ENCODE data around the gene AMPD3.

Gene AMPD3

GRCh38 chr11:10438458-10438857 lies 16.6 kb upstream of the AMPD3 start:
- DNase-seq, result no peak

DNA sequence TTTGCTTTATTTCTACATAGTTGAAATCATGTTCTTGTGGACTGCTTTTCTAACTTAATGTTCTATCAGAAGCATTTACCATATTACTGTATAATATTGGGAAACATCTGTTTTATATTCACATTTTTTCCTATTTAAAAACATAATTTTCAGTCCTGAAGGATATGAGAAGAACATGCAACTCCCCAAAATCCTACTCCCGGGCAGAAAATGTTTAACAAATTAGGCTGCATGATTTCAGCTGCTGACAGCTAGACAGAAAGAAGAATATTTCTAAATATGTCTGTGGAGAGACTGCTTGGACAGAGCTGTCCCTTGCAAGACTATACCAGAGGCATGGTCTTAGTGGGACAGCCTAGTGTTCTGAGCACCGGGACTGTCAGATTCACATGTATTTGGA lies 15.7 kb upstream of the AMPD3 start:
- DNase-seq, result no peak

GRCh38 chr11:10439924-10440323 lies 15.1 kb upstream of the AMPD3 start:
- DNase-seq, result no peak

- DNase-seq, result no peak
These were observed 14.7 kb upstream of the AMPD3 start for GRCh38 chr11:10440401-10440800.

GRCh38 chr11:10441091-10441490 lies 14.0 kb upstream of the AMPD3 start:
- DNase-seq, result no peak

- DNase-seq, result no peak
These were observed 13.2 kb upstream of the AMPD3 start for GRCh38 chr11:10441652-10442503.

- DNase-seq, result no peak
These were observed 11.9 kb upstream of the AMPD3 start for GRCh38 chr11:10443152-10443551.

DNA sequence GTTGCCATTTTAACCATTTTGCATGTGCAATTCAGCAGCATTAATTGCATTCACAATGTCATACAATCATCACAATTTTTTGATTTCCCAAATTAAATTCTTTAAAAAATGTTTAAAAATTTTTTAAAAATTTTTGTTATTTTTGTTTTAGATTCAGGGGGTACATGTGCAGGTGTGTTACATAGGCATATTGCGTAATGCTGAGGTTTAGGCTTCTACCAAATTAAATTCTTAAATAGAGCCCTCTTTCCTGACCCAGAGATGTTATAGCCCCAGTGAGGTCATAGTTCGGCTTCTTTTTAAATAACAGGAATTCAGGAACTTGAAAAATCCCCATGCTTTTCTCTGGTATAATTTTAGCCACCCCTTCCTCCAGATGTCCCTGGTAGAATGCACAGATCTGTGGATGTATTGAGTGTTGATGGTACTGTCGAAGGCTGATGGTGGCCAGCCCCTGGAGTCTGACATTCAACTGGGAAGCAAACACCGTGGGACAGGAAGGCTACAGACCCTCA lies 11.3 kb upstream of the AMPD3 start:
- no peak for DNase-seq

GRCh38 chr11:10444725-10445315 lies 10.2 kb upstream of the AMPD3 start:
- peak; percentile 56 for DNase-seq

DNA sequence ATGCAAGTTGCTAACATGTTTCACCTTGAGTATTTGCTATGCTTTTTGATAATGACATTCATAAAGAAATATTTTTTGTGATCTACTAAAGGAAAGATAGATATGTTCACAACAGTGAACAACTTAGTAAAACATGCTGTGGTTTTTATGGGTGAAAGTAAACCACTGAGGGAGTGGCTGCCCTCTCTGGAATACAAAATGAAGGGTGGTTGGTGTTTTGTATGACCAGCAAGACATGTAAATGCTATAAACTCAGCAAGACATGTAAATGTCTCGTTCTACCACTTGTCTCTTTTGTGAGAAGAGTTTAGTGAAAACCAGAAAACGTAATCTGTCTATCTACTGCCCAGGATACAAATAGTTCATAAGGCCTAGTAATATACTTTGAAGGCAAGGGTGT lies 7.6 kb upstream of the AMPD3 start:
- DNase-seq, result no peak

- peak; percentile 74 for DNase-seq
These were observed 4.3 kb upstream of the AMPD3 start for GRCh38 chr11:10450462-10451425.

- no peak for DNase-seq
These were observed 3.5 kb upstream of the AMPD3 start for GRCh38 chr11:10451426-10452116.

- no peak for DNase-seq
These were observed 2.8 kb upstream of the AMPD3 start for GRCh38 chr11:10452211-10452767.

DNA sequence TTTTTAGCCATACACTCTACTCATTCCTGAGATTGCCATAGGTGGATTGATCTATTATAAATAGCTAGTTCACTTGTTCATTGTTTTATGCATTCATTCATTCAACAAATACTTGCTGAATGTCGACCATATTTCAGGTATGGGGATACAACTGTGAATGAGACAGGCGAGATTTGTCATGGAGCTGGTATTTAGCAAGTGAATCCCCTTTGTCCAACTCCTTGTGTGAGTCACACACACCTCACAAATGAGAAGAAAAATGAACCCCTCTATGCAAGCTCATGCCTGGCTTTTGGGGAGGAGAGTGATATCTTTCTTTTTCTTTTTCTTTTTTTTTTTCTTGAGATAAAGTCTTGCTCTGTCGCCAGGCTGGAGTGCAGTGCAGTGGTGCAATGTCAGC lies 1.8 kb upstream of the AMPD3 start:
- no peak for DNase-seq

- peak; percentile 87 for DNase-seq
These were observed 798 bp downstream of the AMPD3 start for GRCh38 chr11:10455637-10456487.

DNA sequence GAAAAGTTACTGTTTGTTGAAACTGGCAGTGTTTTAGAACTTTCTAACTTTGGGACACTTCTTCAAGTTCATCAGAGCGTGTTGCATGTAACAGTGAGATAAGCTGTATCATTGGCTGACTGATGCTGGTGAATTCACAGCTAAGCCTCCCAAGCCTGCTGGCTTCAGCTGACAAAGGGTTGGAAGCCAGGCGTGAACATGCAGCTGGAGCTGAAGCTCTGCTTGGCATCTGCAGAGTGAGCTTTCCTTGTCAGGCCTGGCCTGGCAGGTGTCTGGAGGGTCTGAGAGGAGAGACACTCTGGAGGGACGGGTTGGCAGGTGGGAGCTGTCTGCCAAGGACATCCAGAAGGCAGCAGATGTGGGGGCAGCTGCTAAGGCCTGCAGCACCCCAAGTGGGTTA lies 1.5 kb downstream of the AMPD3 start:
- peak; percentile 33 for DNase-seq

DNA sequence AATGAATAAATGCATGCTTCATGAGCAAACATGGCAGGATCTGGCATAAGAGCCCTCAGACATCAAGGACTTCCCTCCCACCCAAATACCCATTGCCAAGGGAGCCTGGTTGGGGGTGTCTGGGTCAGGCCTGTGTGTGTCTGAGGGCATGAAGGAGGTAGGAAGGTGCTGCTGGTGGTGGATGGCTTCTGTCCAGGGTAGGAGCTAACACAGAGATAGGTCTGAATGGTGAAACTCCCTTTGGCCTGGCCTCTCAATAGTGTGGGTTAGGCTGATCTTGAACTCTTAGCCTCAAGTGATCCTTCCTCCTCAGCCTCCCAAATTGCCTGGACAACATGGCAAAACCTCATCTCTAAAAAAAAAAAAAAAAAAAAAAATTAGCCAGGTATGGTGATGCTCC lies 2.8 kb downstream of the AMPD3 start:
- no peak for DNase-seq

GRCh38 chr11:10459029-10459970 lies 4.2 kb downstream of the AMPD3 start:
- DNase-seq, result peak; percentile 82

DNA sequence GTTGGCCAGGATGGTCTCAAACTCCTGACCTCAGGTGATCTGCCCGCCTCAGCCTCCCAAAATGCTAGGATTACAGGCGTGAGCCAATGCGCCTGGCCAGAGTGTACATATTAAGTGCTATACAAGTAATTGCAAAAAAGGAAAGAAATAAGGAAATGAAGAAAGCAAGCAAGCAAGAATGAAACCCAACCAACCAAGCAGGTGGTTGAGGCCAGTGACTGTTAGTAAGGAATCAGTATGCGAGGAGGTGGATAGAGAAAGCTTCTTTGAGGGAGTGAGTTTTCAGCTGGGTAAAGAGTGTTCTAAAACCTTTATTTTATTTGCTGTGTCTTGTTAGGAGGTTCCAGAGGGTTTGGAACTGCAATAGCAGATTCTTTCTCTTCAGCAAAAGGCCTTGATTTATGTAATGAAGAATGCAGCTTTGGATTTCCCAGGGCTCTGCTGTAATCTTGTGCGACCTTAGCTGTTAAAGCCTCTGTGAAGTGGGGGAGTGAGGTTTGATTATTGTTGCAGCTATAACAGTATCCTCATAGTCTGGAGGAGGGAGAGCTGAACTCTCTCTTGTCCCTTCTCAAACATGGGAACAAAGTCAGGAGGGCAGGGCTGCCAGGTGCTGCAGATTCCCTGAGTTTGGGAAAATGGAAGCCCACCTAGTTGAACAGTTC lies 5.7 kb downstream of the AMPD3 start:
- no peak for DNase-seq
